Hematopoietic multipotent progenitor cell treated with erythropoietin and hydrocortisone succinate and interleukin-3 and kit ligand, for 4 days (in vitro differentiated cells): ENCODE measurements around the gene WDPCP.
"Not testable (repeated sequence)": the region's sequence is repeated elsewhere in the genome, so short reads cannot be mapped to it uniquely, and the experiment has no call there.

Source experiments
- DNase-seq: peaks from one replicate; pipeline ENCODE4 v3.0.0-alpha.2; 2015

Gene WDPCP

GRCh38 chr2:63344575-63345284 lies 243.5 kb downstream of the WDPCP start:
- no peak for DNase-seq

GRCh38 chr2:63343397-63344109 lies 244.7 kb downstream of the WDPCP start:
- DNase-seq: no peak

- DNase-seq: no peak
Measured at GRCh38 chr2:63340443-63340842, 247.8 kb downstream of the WDPCP start.

- DNase-seq: no peak
Measured at GRCh38 chr2:63334910-63335309, 253.4 kb downstream of the WDPCP start.

GRCh38 chr2:63326473-63326872 lies 261.8 kb downstream of the WDPCP start:
- DNase-seq: no peak

GRCh38 chr2:63323662-63324061 lies 264.6 kb downstream of the WDPCP start:
- not testable (repeated sequence) for DNase-seq

GRCh38 chr2:63321973-63322372 lies 266.3 kb downstream of the WDPCP start:
- DNase-seq: not testable (repeated sequence)

- DNase-seq: no peak
Measured at GRCh38 chr2:63320669-63321068, 267.6 kb downstream of the WDPCP start.

- no peak for DNase-seq
Measured at GRCh38 chr2:63310614-63311013, 277.7 kb downstream of the WDPCP start.

- peak; percentile 18 for DNase-seq
Measured at GRCh38 chr2:63301481-63301880, 286.8 kb downstream of the WDPCP start.

- DNase-seq: peak; percentile 28
Measured at GRCh38 chr2:63300835-63301234, 287.4 kb downstream of the WDPCP start.

GRCh38 chr2:63287956-63288355 lies 300.3 kb downstream of the WDPCP start:
- no peak for DNase-seq

GRCh38 chr2:63286520-63286919 lies 301.8 kb downstream of the WDPCP start:
- DNase-seq: not testable (repeated sequence)

- no peak for DNase-seq
Measured at GRCh38 chr2:63283273-63283672, 305.0 kb downstream of the WDPCP start.

- DNase-seq: no peak
Measured at GRCh38 chr2:63272560-63272959, 315.7 kb downstream of the WDPCP start.

- no peak for DNase-seq
Measured at GRCh38 chr2:63270717-63271116, 317.6 kb downstream of the WDPCP start.

- no peak for DNase-seq
Measured at GRCh38 chr2:63268946-63269345, 319.3 kb downstream of the WDPCP start.

GRCh38 chr2:63261137-63261621 lies 327.1 kb downstream of the WDPCP start:
- no peak for DNase-seq

- DNase-seq: peak; percentile 86
Measured at GRCh38 chr2:63257473-63257872, 330.8 kb downstream of the WDPCP start.

GRCh38 chr2:63249161-63249560 lies 339.1 kb downstream of the WDPCP start:
- DNase-seq: no peak

GRCh38 chr2:63242747-63243146 lies 345.5 kb downstream of the WDPCP start:
- no peak for DNase-seq

GRCh38 chr2:63225964-63226686 lies 362.2 kb downstream of the WDPCP start:
- DNase-seq: no peak

GRCh38 chr2:63218800-63219526 lies 369.3 kb downstream of the WDPCP start:
- peak; percentile 85 for DNase-seq
